Skeletal muscle cell (primary cell): ENCODE measurements around the gene HMGA1.
"Not testable (repeated sequence)": the region's sequence is repeated elsewhere in the genome, so short reads cannot be mapped to it uniquely, and the experiment has no call there.

Experiments
- DNase-seq: peaks from one replicate; pipeline ENCODE4 v3.0.0-alpha.2; 2010; ENCODE audit warnings: low read depth
- H3K4me3 ChIP-seq: 2 replicates; pipeline ENCODE4 v1.5.1; 2011; ENCODE audit warnings: low read depth, mild to moderate bottlenecking, control low read depth, low read length, moderate library complexity

HMGA1 gene

DNA sequence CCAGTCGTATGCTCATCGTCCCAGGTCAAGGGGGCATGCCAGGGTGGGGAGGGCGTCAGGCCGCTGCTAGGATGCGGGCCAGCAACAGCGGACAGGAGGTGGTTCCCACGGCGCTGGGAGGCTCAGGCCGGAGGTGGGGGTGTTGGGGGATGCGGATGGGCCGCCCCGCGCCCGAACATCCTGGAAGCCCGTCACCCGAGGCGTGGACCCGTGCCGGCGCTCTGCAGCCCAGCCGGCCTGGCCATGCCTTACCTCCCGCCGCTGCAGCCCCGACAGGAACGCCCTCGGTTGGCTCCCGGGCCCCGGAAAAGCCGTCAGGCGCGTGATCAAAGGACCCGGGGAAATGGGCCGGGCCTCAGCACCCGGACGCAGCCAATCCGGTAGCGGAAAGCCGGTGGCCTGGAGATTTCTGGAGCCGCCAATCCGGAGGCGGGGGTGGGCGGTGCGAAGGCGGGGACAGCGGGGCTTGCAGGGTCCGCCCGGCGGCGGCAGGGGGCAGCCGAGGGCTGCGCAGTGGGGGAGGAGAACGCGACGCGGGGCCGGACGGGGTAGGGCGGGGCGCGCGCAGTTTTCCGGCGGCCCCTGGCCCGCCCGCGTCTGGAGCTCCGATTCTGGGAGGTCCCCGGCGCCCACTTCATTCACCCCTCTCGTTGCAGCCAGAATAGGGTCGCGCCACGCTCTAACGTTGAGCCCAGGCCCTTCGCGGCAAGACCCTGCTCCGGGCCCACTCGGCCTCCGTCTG, 12.2 kb downstream of the HMGA1 start, which contains the start of gene SMIM29:
Gene SMIM29 (minus strand): TSS at position 280 of the 742 bp plus-strand sequence. CDS start 1,215 bp downstream, outside the sequence.
- H3K4me3 ChIP-seq = peak within 1 kb of the TSS; percentile 87
- peak; percentile 72 for DNase-seq

GRCh38 chr6:34249469-34250261, 13.0 kb downstream of the HMGA1 start:
- peak overlapping the region; percentile 87 for H3K4me3 ChIP-seq
- no peak for DNase-seq

- DNase-seq = not testable (repeated sequence)
These were observed 15.7 kb downstream of the HMGA1 start for GRCh38 chr6:34252395-34252794.

DNA sequence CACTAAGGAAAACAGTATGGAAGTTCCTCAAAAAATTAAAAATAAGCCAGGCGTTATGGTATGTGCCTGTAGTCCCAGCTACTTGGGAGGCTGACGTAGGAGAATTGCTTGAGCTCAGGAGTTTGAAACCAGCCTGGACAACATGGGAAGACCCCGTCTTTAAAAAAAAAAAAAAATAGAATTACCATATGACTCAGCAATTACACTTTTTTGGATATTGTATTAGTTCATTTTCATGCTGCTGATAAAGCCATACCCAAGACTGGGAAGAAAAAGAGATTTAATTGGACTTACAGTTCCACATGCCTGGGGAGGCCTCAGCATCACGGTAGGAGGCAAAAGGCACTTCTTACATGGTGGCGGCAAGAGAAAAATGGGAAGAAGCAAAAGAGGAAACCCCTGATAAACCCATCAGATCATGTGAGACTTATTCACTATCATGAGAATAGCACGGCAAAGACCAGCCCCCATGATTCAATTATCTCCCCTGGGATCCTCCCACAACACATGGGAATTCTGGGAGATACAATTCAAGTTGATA, 22.9 kb downstream of the HMGA1 start:
- H3K4me3 ChIP-seq = no peak overlapping the region
- DNase-seq = no peak

More at GRCh38 chr6:34252395-34252794, 15.7 kb downstream of the HMGA1 start:
- H3K4me3 ChIP-seq = not testable (repeated sequence)

DNA sequence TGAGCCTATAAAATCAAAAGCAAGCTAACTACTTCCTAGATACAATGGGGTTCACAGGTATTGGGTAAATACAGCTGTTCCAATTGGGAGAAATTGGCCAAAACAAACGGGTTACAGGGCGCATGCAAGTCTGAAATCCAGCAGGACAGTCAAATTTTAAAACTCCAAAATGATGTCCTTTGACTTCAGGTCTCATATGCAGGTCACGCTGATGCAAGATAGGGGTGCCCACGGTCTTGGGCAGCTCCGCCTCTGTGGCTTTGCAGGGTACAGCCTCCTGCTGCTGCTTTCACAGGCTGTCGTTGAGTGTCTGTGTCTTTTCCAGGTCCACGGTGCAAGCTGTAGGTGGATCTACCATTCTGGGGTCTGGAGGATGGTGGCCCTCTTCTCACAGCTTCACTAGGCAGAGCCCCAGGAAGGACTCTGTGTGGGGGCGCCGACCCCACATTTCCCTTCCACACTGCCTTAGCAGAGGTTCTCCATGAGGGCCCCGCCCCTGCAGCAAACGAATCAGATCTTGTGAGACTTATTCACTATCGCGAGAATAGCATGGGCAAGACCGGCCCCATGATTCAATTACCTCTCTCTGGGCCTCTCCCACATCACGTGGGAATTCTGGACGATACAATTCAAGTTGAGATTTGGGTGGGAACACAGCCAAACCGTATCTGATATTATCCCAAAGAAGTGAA, 24.0 kb downstream of the HMGA1 start:
- H3K4me3 ChIP-seq = no peak overlapping the region
- no peak for DNase-seq

- not testable (repeated sequence) for DNase-seq, H3K4me3 ChIP-seq
These were observed 26.8 kb downstream of the HMGA1 start for GRCh38 chr6:34263484-34263883.

- no peak overlapping the region for H3K4me3 ChIP-seq
- no peak for DNase-seq
These were observed 31.1 kb downstream of the HMGA1 start for GRCh38 chr6:34267746-34268145.

DNA sequence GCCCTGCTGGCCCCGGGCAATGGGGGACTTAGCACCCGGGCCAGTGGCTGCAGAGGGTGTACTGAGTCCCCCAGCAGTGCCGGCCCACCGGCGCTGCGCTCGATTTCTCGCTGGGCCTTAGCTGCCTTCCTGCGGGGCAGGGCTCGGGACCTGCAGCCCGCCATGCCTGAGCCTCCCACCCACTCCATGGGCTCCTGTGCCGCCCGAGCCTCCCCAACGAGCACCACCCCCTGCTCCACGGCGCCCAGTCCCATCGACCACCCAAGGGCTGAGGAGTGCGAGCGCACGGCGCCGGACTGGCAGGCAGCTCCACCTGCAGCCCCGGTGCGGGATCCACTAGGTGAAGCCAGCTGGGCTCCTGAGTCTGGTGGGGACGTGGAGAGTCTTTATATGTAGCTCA, 32.5 kb downstream of the HMGA1 start:
- not testable (repeated sequence) for H3K4me3 ChIP-seq, DNase-seq

DNA sequence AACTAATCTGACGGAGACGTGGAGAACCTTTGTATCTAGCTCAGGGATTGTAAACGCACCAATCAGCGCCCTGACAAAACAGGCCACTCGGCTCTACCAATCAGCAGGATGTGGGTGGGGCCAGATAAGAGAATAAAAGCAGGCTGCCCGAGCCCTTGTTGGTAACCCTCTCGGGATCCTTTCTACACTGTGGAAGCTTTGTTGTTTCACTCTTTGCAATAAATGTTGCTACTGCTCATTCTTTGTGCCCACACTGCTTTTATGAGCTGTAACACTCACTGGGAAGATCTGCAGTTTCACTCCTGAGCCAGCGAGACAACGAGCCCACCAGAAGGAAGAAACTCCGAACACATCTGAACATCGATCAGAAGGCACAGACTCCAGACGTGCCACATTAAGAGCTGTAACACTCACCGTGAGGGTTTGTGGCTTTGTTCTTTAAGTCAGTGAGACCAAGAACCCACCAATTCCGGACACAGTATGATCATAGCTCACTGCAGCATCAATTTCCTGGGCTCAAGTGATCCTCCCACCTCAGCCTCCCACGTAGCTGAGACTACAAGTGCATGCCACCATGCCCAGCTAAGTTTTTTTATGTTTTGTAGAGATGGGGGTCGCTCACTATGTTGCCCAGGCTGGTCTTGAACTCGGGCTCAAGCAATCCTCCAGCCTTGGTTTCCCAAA, 33.1 kb downstream of the HMGA1 start:
- not testable (repeated sequence) for DNase-seq, H3K4me3 ChIP-seq

- no peak for DNase-seq
These were observed 35.6 kb downstream of the HMGA1 start for GRCh38 chr6:34272013-34272926.

DNA sequence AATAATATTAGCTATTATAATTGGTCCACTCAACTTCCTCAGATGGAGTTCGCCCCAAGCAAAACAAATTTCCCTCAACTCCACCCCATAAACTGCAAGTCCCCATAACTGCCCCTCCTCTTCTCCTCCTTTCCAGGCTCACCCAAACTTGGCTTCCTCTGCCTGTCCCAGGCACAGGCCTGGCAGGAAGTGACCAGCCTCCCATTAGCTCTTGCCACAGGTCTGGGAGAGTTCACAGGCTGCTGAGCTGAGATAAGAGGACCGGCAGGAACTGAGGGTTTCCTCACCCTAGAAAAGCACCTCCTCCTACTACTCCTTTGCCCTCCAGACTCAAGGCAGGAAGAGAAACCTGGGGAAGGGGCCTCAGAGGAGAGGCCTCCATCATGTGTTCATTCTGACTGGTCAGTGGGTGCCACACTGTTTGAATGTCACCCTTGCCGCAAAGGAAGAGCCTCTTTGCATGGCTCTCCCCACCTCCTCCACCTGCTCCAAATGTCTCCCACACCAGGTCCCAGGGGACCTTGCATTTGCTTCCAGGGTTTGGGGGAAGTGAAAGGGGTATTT, 36.7 kb downstream of the HMGA1 start:
- DNase-seq = no peak
- H3K4me3 ChIP-seq = no peak overlapping the region

More at GRCh38 chr6:34272013-34272926, 35.6 kb downstream of the HMGA1 start:
- no peak overlapping the region for H3K4me3 ChIP-seq

DNA sequence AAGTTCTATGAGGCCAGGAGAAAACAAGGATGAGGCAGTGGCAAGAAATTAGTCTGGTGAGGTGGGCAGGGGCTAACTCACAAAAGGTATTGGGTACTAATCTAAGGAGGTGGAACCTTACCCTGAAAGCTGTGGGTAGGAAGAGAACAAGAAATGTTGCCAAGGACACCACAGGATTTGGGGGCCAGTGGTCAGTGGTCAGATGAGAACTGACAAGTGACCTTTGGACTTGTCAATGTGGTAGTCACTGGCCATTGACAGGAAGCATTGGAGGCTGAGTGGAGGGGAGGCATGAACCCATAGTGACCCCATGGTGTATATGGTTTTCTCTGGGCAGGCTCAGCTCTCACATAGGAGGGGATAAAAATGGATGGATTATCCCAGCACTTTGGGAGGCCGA, 37.5 kb downstream of the HMGA1 start:
- no peak for DNase-seq
- H3K4me3 ChIP-seq = no peak overlapping the region

- DNase-seq = no peak
- H3K4me3 ChIP-seq = no peak overlapping the region
These were observed 38.6 kb downstream of the HMGA1 start for GRCh38 chr6:34275128-34275804.

- H3K4me3 ChIP-seq = no peak overlapping the region
- DNase-seq = no peak
These were observed 39.5 kb downstream of the HMGA1 start for GRCh38 chr6:34276191-34276590.

GRCh38 chr6:34276881-34277762, 40.4 kb downstream of the HMGA1 start:
- DNase-seq = no peak
- H3K4me3 ChIP-seq = no peak overlapping the region

- DNase-seq = no peak
- H3K4me3 ChIP-seq = no peak overlapping the region
These were observed 41.1 kb downstream of the HMGA1 start for GRCh38 chr6:34277763-34278112.

- no peak for DNase-seq
- H3K4me3 ChIP-seq = no peak overlapping the region
These were observed 42.2 kb downstream of the HMGA1 start for GRCh38 chr6:34278833-34279232.
